NCI-H69 (cell line): ENCODE measurements around the gene CELA1.

Source experiments
- DNase-seq: peaks from one replicate; lab custom pipeline; 2025; lab: John Stamatoyannopoulos, UW

Gene CELA1

GRCh38 chr12:51374856-51375255 is 28.4 kb upstream of the CELA1 start:
- no peak for DNase-seq

- no peak for DNase-seq
These were observed 27.9 kb upstream of the CELA1 start for GRCh38 chr12:51374361-51374760.

GRCh38 chr12:51373187-51373586 is 26.7 kb upstream of the CELA1 start:
- DNase-seq, result no peak

GRCh38 chr12:51372021-51372420 is 25.5 kb upstream of the CELA1 start:
- DNase-seq, result no peak

- peak; percentile 98 for DNase-seq
These were observed 24.9 kb upstream of the CELA1 start for GRCh38 chr12:51371295-51371953.

- DNase-seq, result no peak
These were observed 24.2 kb upstream of the CELA1 start for GRCh38 chr12:51370667-51371066.

- peak; percentile 16 for DNase-seq
These were observed 23.1 kb upstream of the CELA1 start for GRCh38 chr12:51369581-51369980.

GRCh38 chr12:51368640-51369517 is 22.4 kb upstream of the CELA1 start:
- peak; percentile 60 for DNase-seq

- no peak for DNase-seq
These were observed 18.8 kb upstream of the CELA1 start for GRCh38 chr12:51365276-51365675.

GRCh38 chr12:51364001-51364400 is 17.5 kb upstream of the CELA1 start:
- no peak for DNase-seq

- no peak for DNase-seq
These were observed 16.4 kb upstream of the CELA1 start for GRCh38 chr12:51362747-51363342.

- no peak for DNase-seq
These were observed 15.8 kb upstream of the CELA1 start for GRCh38 chr12:51362307-51362706.

- no peak for DNase-seq
These were observed 14.9 kb upstream of the CELA1 start for GRCh38 chr12:51361161-51362016.

GRCh38 chr12:51360315-51360714 is 13.8 kb upstream of the CELA1 start:
- DNase-seq, result no peak

- DNase-seq, result peak; percentile 20
These were observed 13.4 kb upstream of the CELA1 start for GRCh38 chr12:51359851-51360250.

- no peak for DNase-seq
These were observed 12.0 kb upstream of the CELA1 start for GRCh38 chr12:51358496-51358895.

GRCh38 chr12:51357374-51358047 is 11.0 kb upstream of the CELA1 start:
- no peak for DNase-seq

GRCh38 chr12:51351913-51352532 is 5.5 kb upstream of the CELA1 start:
- peak; percentile 85 for DNase-seq

GRCh38 chr12:51349026-51349425 is 2.5 kb upstream of the CELA1 start:
- DNase-seq, result no peak

GRCh38 chr12:51348116-51348515 is 1.6 kb upstream of the CELA1 start:
- DNase-seq, result no peak

- DNase-seq, result no peak
These were observed 798 bp downstream of the CELA1 start for GRCh38 chr12:51345681-51346080.
